RWPE2 (cell line): ENCODE data around the gene DNAJA4.
A peak's percentile ranks its signal among the peaks of the same experiment; 100 is the strongest.

ENCODE experiments used
- ATAC-seq: fragments of 200-7000 bp; cut with Tn5 transposase; 3 replicates; pipeline ENCODE4 v1.9.1; 2021; ENCODE audit warnings: low read depth
- DNase-seq: peaks from one replicate; pipeline ENCODE4 v3.0.0-alpha.2; 2020; ENCODE audit warnings: low spot score
- H3K27ac ChIP-seq: fragments of 450-650 bp; 2 replicates; pipeline ENCODE4 v1.5.1; 2017; ENCODE audit warnings: mild to moderate bottlenecking; ENCODE audit not compliant: poor library complexity, severe bottlenecking
- H3K27me3 ChIP-seq: fragments of 250-450 bp; sonication (Bioruptor Pico); 2 replicates; pipeline ENCODE4 v1.5.1; 2021; ENCODE audit warnings: mild to moderate bottlenecking, moderate library complexity; ENCODE audit not compliant: insufficient read depth, poor library complexity, severe bottlenecking
- H3K36me3 ChIP-seq: fragments of 250-450 bp; sonication (Bioruptor Pico); 2 replicates; pipeline ENCODE4 v1.5.1; 2020; ENCODE audit warnings: low read depth, mild to moderate bottlenecking, moderate library complexity
- H3K4me1 ChIP-seq: fragments of 250-450 bp; sonication (Bioruptor Pico); 2 replicates; pipeline ENCODE4 v1.5.1; 2021; ENCODE audit warnings: mild to moderate bottlenecking, moderate library complexity; ENCODE audit not compliant: insufficient read depth, poor library complexity, severe bottlenecking
- H3K4me3 ChIP-seq: fragments of 250-450 bp; sonication (Bioruptor Pico); 2 replicates; pipeline ENCODE4 v1.5.1; 2021; ENCODE audit warnings: mild to moderate bottlenecking, moderate library complexity; ENCODE audit not compliant: severe bottlenecking
- H3K9me3 ChIP-seq: fragments of 250-450 bp; sonication (Bioruptor Pico); 2 replicates; pipeline ENCODE4 v1.5.1; 2021; ENCODE audit warnings: mild to moderate bottlenecking, moderate library complexity; ENCODE audit not compliant: severe bottlenecking
- CTCF ChIP-seq: fragments of 450-650 bp; IDR thresholded peaks from one replicate; pipeline ENCODE4 v1.5.1; 2017; ENCODE audit warnings: mild to moderate bottlenecking, moderate library complexity; ENCODE audit not compliant: poor library complexity, severe bottlenecking

DNAJA4 gene

DNA sequence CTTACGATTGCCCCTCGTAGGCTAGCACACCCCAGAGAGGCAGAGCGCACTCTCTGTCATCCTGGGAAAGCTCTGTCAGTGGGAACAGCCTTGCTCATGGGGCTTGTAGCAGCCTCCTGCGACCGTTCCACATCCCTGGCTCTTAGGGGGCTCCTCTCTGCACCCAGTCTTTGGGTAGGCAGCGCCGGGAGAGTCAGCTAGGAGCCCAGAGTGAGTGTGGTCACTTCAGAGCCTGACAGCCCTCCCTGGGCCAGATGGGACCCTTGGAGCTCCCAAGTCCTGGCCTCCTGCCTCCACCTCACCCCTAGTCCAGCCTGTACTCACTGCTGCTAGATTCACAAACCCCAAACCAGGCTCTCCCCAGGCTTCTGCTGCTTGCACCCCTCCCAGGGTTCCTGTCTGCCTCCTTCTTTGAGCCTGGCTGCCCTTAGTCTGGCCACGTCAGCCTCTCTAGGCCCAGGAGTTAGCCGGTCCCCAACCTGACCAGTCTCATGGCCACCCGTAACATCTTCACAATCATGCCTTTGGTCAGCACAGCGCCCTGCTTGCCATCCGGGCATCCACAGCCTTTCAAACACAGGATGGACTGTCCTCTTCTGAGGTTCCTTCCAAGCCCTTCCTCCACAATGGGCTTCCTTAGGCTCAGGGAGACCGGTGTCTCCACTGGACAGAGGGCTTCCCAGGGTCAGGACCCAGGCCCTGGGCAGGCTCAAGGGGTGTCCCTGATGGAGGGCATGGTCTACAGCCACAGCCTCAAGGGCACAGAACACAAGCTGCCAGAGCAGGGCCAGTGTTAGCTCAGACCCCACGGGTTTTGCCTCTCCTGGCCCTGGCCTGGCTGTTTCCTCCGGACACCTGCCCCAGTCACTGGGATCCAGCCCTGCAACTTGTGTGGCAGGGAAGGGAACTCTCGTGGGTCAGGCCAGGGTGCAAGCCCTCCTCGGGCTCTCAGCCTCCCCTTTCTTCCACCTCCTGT, 34.6 kb upstream of the DNAJA4 start:
- Histone ChIP-seq H3K9me3 (no peaks in the 10 kb centered on the region), H3K27me3 (no peaks in the 10 kb centered on the region), H3K4me3 (no peak overlapping the region), H3K4me1 (no peaks in the 10 kb centered on the region), H3K27ac (no peak overlapping the region), H3K36me3 (no peaks in the 10 kb centered on the region)
- DNase-seq (peak; percentile 62), ATAC-seq (peak; percentile 20; the same call in 1 of the 3 replicates)
- TF ChIP-seq CTCF, result no peak

GRCh38 chr15:78232951-78233350, 31.4 kb upstream of the DNAJA4 start:
- no peaks in the 10 kb centered on the region for H3K27me3 ChIP-seq
- no peaks in the 10 kb centered on the region for H3K9me3 ChIP-seq
- no peak for TF ChIP-seq CTCF
- H3K27ac ChIP-seq, result no peak overlapping the region
- no peak for ATAC-seq
- H3K4me1 ChIP-seq, result no peaks in the 10 kb centered on the region
- no peak overlapping the region for H3K4me3 ChIP-seq
- no peaks in the 10 kb centered on the region for H3K36me3 ChIP-seq
- peak; percentile 47 for DNase-seq

- ATAC-seq (no peak), DNase-seq (peak; percentile 73)
- Histone ChIP-seq H3K9me3 (no peaks in the 10 kb centered on the region), H3K4me3 (no peak overlapping the region), H3K4me1 (no peaks in the 10 kb centered on the region), H3K27ac (no peak overlapping the region), H3K36me3 (no peaks in the 10 kb centered on the region), H3K27me3 (no peaks in the 10 kb centered on the region)
- no peak for TF ChIP-seq CTCF
Measured at GRCh38 chr15:78233496-78233895, 30.9 kb upstream of the DNAJA4 start.

GRCh38 chr15:78234515-78235040, 29.8 kb upstream of the DNAJA4 start, which contains the start of gene ACSBG1:
ACSBG1 (minus strand) TSS chr15:78234565; CDS start chr15:78234501, 64 bp downstream.
- Histone ChIP-seq H3K36me3 (no peaks in the 10 kb centered on the region), H3K4me3 (no peak within 1 kb of the TSS), H3K4me1 (no peaks in the 10 kb centered on the region), H3K27me3 (no peaks in the 10 kb centered on the region), H3K9me3 (no peaks in the 10 kb centered on the region), H3K27ac (no peak within 1 kb of the TSS)
- ATAC-seq (no peak), DNase-seq (peak; percentile 62)
- TF ChIP-seq CTCF, result no peak
